ENCODE results near the gene RFX2. TPM values are rescaled to one million over a fixed set of nuclear protein-coding genes. Genes with fewer than 3 reads are reported as not detected.

RFX2 gene
- total RNA-seq, 4 donors from 2014 or later = 12.6 to 17.3 (median 15.0) TPM

- Histone ChIP-seq H3K4me1 (peaks cover 6 to 63% (median 15%) of the 10 kb centered on the region in 4 donors), H3K4me3 (no peak overlapping the region), H3K36me3 (no peaks in the 10 kb centered on the region), H3K27ac (peak overlapping the region in 3 of 4 donors; percentile 22 to 80 (median 66)), H3K9me3 (no peaks in the 10 kb centered on the region), H3K27me3 (no peaks in the 10 kb centered on the region)
- TF ChIP-seq EP300 (IDR thresholded peaks at IDR 0.05) (no peak), POLR2A (IDR thresholded peaks at IDR 0.05) (no peak)
- TF ChIP-seq, protein P1, sequence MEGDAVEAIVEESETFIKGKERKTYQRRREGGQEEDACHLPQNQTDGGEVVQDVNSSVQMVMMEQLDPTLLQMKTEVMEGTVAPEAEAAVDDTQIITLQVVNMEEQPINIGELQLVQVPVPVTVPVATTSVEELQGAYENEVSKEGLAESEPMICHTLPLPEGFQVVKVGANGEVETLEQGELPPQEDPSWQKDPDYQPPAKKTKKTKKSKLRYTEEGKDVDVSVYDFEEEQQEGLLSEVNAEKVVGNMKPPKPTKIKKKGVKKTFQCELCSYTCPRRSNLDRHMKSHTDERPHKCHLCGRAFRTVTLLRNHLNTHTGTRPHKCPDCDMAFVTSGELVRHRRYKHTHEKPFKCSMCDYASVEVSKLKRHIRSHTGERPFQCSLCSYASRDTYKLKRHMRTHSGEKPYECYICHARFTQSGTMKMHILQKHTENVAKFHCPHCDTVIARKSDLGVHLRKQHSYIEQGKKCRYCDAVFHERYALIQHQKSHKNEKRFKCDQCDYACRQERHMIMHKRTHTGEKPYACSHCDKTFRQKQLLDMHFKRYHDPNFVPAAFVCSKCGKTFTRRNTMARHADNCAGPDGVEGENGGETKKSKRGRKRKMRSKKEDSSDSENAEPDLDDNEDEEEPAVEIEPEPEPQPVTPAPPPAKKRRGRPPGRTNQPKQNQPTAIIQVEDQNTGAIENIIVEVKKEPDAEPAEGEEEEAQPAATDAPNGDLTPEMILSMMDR (IDR thresholded peaks at IDR 0.05) = no peak
- no peak for DNase-seq (ENCODE audit: low spot score in 2 of 2)
- 66 to 67% methylated on average over 8 of the region's 8 CpGs for WGBS, 2 donors
Measured at GRCh38 chr19:6071875-6072274, 38.4 kb downstream of the RFX2 start.

DNA sequence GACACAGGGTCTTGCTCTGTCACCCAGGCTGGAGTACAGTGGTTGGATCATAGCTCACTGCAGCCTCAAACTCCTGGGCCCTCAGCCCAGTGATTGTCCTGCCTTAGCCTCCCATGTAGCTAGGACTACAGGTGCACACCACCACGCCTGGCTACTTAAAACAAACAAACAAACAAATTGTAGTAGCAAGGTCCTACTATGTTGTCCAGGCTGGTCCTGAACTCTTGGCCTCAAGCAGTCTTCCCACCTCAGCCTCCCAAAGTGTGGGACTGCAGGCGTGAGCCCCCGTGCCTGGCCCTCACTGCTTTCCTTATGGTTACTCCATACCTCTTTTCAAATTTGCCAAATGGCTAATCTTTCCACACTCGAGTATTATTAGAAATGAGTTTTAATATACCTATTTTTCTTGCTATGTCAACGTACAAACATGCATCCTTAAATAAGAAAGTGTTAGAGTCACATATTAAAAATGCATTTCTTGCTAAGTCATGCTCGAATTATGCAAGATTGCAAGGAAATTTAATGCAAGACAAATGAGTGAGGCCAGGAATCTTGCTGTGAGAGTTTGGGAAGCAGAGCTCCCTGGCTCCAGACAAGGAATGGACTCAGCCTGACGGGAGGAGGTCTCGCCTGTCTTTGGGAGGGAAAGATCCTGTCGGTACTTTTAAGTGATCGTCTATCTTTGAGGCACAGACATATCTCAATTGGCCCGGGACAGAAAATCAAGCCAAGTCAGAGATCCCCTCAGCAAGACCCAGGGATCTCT is 39.4 kb downstream of the RFX2 start:
- Histone ChIP-seq H3K9me3 (no peaks in the 10 kb centered on the region), H3K36me3 (no peaks in the 10 kb centered on the region), H3K27ac (peak overlapping the region in 3 of 4 donors; percentile 22 to 80 (median 66)), H3K4me3 (no peak overlapping the region), H3K27me3 (no peaks in the 10 kb centered on the region), H3K4me1 (peaks cover 6 to 64% (median 19%) of the 10 kb centered on the region in 4 donors)
- WGBS, 2 donors = 66 to 74% methylated on average over 11 of the region's 11 CpGs
- TF ChIP-seq, protein P1 (IDR thresholded peaks at IDR 0.05) = no peak
- TF ChIP-seq EP300 (IDR thresholded peaks at IDR 0.05) = peak in 1 of 2 donors; percentile 11
- DNase-seq (ENCODE audit: low spot score in 2 of 2) = no peak

GRCh38 chr19:6070207-6070681 is 40.1 kb downstream of the RFX2 start:
- no peak for TF ChIP-seq POLR2A (IDR thresholded peaks at IDR 0.05)
- TF ChIP-seq EP300 (IDR thresholded peaks at IDR 0.05) = no peak
- TF ChIP-seq, protein P1 (IDR thresholded peaks at IDR 0.05) = no peak

GRCh38 chr19:6069268-6069791 is 41.0 kb downstream of the RFX2 start:
- H3K27ac ChIP-seq = no peak overlapping the region
- no peaks in the 10 kb centered on the region for H3K36me3 ChIP-seq
- H3K27me3 ChIP-seq = no peaks in the 10 kb centered on the region
- peaks cover 6 to 62% (median 23%) of the 10 kb centered on the region in 4 donors for H3K4me1 ChIP-seq
- H3K9me3 ChIP-seq = no peaks in the 10 kb centered on the region
- H3K4me3 ChIP-seq = no peak overlapping the region
- TF ChIP-seq EP300 (IDR thresholded peaks at IDR 0.05) = no peak
- TF ChIP-seq, protein P1 (IDR thresholded peaks at IDR 0.05) = no peak
- TF ChIP-seq POLR2A (IDR thresholded peaks at IDR 0.05) = no peak
- DNase-seq (ENCODE audit: low spot score in 2 of 2) = no peak

More at GRCh38 chr19:6070207-6070681, 40.1 kb downstream of the RFX2 start:
- H3K4me1 ChIP-seq = peaks cover 6 to 69% (median 23%) of the 10 kb centered on the region in 4 donors
- no peaks in the 10 kb centered on the region for H3K36me3 ChIP-seq
- H3K27me3 ChIP-seq = no peaks in the 10 kb centered on the region
- 80 to 98% methylated on average over 1 to 3 of the region's 3 CpGs for WGBS, 2 donors
- H3K27ac ChIP-seq = peak overlapping the region in 1 of 4 donors; percentile 0
- DNase-seq (ENCODE audit: low spot score in 2 of 2) = no peak
- no peaks in the 10 kb centered on the region for H3K9me3 ChIP-seq
- no peak overlapping the region for H3K4me3 ChIP-seq

DNA sequence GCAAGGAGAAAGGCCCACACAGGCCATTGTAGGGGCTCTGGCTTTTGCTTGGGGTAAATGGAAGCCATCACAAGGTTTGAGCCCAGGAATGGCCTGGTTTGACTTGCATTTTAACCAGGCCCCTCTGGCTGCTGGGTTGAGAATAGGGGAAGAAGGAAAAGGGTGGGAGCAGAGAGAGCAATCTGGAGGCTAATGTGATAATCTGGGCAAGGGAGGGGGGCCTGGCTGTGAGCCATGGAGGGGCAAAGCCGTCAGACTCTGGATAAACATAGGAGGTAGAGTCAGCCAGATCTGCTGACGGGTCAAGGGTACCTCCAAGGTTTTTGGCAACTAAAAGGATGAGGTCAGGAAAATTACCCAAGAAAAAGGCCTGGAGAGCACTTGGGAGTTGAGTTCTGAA is 41.6 kb downstream of the RFX2 start:
- H3K27me3 ChIP-seq = no peaks in the 10 kb centered on the region
- H3K36me3 ChIP-seq = no peaks in the 10 kb centered on the region
- peaks cover 6 to 58% (median 23%) of the 10 kb centered on the region in 4 donors for H3K4me1 ChIP-seq
- WGBS, 2 donors = 41 to 42% methylated on average over 2 of the region's 2 CpGs
- peak overlapping the region in 1 of 4 donors; percentile 88 for H3K27ac ChIP-seq
- no peaks in the 10 kb centered on the region for H3K9me3 ChIP-seq
- TF ChIP-seq, protein P1 (IDR thresholded peaks at IDR 0.05) = no peak
- TF ChIP-seq POLR2A (IDR thresholded peaks at IDR 0.05) = no peak
- TF ChIP-seq EP300 (IDR thresholded peaks at IDR 0.05) = no peak
- no peak for DNase-seq (ENCODE audit: low spot score in 2 of 2)
- no peak overlapping the region for H3K4me3 ChIP-seq
